CD4-positive, alpha-beta T cell treated with Interleukin-17A for 1 hour (primary cell): ENCODE measurements around the gene TTYH1.
A peak's percentile ranks its signal among the peaks of the same experiment; 100 is the strongest.
"Not testable (repeated sequence)": the region's sequence is repeated elsewhere in the genome, so short reads cannot be mapped to it uniquely, and the experiment has no call there.

Experiments
- DNase-seq: peaks from one replicate; pipeline ENCODE4 v3.0.0-alpha.2; 2020

TTYH1 gene

DNA sequence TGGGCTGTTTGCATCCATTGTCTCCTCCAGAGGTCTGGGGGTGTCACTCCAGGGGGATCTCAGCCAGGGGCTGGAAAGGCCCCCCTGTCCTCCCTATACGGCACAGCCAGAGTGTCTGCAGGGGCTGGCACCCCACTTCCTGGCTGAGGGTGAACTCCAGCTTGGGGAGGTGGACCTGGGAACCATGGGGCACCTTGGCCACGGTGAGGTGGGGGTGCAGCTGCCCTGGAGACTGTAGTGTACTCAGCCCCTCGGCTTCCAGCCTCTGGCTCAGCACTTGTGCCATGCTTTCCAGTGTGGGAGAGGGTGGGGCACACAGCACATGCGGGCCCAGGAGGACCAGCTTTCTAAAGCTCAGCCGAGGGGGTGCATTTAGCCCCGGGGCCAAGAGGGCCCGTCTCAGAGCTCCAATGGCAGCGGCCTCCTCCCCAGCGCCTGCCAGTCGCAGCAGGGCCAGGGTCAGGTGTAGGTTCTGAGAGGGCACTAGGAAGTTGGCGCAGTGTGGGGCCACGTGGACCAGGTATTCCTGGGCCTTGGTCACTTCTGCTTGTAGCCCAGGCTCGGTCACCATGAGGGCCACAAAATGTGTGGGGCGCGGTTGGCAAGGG is 46.9 kb downstream of the TTYH1 start:
- DNase-seq = no peak

DNA sequence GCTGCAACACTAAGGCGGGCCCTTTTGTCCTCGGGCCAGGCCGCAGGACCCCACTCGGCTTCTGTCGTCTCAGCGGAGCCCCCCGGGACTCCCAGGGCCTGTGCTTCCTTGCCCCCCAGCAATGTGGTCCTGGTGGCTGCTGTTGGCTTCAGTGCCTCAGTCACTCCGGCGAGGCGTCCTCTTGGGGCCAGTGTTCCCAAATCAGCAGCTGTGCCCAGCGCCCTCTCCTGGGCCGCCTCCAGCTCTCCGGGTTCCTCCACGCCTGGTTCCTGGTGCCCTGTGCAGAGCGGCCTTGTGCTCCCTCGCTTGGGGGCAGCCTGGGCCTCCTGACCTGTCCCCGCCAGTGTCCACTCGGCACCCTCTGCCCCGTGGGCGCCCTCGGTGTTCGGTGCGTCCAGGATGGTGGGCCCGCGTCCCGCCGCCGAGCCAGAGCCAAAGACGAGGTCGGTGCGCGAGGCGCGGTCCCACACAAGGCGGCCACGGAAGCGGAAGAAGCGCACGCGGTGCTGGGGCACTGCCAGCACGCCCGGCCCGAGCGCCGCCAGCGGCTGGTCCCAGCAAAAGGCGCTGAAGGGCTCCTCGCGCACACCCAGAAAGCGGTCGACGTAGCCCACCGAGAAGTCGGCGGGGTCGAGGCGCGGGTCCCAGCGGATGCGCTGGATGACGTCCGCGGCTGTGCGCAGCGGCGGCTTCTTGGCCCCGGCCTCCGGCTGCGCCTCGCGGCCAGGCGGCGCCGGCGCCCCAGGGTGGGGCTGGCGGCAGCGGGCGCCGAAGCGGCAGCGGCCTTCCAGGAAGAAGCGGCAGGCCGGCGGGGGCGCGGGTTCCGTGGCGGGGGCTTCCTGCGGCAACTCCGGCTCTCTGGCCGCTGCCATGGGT is 47.6 kb downstream of the TTYH1 start:
- DNase-seq = peak; percentile 71

DNA sequence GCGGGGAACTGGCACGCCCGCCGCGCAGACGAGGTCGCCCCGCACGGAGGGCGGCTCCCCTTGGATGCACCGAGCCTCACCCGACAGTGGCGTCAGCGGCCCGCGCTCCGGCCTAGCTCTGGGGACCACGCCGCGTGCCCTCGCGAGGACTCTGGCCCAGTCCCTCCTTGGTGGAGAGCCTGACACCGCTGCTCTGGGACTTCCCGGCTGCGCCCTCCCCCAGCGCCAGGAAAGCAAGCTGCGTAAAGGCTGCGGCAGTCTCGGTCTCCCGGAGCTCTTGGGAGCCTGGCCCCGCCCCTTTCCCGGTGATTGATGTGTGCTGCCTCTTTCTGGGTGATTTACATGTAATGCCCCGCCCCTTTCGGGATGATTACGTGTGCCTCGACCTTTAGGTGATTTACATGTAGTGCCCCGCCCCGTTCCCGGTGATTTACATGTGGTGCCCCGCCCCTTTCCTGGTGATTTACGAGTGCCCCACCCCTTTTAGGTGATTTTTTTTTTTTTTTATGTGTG is 48.3 kb downstream of the TTYH1 start, which contains the start of gene LENG9:
Gene LENG9 (minus strand): TSS at position 248 of the 513 bp plus-strand sequence. CDS start 252 bp downstream, outside the sequence.
- peak; percentile 97 for DNase-seq

DNA sequence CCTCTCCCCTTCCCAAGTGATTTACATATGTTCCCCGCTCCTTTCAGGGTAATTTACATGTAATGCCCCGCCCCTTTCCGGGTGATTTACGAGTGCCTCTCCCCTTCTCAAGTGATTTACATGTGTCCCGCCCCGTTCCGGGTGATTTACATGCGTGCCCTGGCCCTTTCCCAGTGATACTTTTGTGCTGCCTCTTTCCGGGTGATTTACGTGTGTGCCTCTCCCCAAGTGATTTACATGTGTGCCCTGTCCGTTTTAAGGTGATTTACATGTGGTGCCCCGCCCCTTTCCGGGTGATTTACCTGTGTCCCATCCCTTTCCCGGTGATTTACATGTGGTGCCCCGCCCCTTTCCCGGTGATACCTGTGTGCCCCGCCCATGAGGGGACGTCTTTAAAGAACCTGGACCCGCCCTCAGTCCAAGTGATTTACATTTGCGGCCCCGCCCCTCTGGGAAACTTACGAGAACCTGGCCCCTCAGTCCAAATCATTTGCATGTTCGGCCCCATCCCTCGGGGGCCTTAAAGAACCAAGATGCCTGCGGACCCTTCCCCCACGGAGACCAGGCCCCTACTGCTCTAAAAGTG is 48.9 kb downstream of the TTYH1 start:
- DNase-seq = peak; percentile 93

DNA sequence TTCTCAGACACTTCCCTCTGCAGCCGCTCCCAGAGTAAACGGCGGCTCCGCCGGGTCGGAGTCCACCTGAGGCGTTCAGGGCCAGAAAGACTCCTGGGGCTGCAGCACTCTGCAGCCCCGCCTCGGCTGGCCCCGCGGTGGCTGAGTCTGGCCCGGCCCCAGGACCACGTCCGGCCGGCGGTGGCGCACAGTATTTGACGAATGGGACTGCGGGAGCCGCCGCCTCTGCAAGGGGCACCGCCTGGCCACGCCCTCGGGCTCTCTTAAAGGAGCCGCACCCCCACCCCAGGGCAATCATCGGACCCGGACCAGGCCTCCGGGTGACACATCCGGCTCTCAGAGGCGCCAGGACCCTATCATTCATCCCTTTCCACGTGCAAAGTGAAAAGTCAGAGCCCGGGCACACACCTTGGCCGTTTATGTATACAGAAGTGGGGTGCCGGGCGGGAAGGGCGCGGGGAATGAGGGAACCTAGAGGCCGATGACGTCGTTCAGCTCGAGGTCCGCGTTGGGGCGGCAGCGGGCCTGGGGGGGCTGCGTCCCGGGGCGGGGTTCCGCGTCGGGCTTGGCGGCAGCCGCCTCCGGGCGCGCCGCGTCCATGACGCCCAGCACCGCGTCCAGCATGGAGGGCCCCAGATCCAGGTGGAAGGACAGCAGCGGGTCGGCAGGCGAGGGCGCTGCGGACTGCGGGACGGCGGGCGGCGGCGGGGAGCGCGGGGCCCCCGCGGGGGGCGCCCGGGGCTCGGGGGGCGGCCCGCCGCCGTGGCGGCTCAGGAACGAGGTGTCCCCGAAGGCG is 49.6 kb downstream of the TTYH1 start:
- peak; percentile 77 for DNase-seq

DNA sequence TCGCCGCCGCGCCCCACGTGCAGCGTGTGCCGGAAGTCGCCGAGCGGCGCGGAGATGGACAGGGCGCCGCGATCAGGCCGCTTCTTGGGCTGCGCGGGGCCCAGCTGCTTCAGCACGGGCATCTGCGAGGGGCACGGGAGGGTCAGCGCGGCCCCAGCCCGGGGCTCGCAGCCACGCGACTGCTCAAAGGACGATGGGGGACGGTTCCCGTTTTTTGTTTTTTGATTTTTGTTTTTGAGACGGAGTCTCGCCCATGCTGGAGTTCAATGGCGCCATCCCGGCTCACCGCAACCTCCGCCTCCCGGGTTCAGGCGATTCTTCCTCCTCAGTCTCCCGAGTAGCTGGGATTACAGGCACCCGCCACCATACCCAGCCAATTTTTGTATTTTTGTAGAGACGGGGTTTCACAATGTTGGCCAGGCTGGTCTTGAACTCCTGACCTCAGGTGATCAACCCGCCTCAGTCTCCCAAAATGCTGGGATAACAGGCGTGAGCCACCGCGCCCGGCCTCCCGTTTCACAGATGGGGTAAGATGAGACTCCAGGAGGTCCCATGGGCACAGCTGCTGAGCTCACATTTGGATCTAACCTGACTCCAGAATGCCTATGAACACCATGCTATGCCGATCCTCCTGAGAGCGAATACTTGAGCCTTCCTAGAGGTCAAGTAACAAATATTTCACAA is 50.3 kb downstream of the TTYH1 start:
- DNase-seq = no peak

DNA sequence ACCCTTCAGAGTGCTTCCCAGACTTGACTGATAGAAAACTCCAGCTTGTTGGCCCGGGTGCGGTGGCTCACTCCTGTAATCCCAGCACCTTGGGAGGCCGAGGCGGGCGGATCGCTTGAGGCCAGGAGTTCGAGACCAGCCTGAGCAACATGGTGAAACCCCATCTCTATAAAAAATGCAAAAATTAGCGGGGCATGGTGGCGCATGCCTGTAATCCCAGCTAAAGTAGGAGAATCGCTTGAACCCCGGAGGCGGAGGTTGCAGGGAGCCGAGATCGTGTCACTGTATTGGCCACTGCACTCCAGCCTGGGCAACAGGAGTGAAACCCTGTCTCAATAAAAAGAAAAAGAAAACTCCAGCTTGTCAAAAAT is 50.8 kb downstream of the TTYH1 start:
- DNase-seq = not testable (repeated sequence)

DNA sequence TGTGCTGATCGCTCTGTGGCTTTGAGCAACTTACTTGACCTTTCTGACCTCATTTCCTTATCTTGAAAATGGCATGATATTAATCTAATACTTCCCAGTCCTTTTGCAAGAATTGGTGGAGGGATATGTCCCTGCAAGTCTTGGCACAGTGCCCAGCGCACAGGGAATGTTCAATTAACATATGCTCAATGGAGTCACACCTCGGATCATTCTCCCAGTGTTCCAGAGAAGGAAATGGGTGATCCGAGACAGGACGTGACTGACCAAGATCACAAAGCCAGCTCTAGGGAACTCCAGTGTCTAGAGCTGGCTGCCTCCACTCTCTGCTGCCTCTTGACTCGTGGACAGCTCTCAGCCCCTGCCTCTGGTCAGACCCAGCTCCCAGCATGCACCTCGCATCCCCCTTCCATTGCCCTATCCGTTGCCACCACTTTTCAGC is 54.3 kb downstream of the TTYH1 start:
- DNase-seq = no peak

DNA sequence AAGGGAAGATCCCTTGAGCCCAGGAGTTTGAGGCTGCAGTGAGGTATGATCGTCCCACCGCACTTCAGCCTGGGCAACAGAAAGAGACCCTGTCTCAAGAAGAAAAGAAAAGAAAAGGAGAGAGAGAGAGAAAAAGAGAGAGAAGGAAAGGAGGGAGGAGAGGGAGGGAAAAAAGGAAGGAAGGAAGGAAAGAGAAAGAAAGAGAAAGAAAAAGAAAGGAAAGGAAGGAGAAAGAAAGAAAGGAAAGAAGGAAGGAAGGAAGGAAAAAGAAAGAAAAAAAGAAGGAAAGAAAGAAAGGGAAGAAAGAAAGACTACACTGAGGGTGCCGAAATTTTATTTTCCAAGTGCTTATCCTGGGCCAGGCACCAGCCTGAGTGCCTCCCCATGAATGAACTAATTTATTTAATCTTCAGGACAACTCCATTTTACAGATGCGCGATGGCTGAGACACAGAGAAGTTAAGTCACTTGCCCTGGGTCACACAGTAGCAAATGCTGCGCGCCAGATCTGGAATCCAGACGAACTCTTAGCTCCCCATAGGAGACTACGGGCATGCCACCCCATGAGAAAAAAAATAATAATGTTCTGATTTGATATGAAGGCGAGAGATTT is 55.1 kb downstream of the TTYH1 start:
- no peak for DNase-seq

DNA sequence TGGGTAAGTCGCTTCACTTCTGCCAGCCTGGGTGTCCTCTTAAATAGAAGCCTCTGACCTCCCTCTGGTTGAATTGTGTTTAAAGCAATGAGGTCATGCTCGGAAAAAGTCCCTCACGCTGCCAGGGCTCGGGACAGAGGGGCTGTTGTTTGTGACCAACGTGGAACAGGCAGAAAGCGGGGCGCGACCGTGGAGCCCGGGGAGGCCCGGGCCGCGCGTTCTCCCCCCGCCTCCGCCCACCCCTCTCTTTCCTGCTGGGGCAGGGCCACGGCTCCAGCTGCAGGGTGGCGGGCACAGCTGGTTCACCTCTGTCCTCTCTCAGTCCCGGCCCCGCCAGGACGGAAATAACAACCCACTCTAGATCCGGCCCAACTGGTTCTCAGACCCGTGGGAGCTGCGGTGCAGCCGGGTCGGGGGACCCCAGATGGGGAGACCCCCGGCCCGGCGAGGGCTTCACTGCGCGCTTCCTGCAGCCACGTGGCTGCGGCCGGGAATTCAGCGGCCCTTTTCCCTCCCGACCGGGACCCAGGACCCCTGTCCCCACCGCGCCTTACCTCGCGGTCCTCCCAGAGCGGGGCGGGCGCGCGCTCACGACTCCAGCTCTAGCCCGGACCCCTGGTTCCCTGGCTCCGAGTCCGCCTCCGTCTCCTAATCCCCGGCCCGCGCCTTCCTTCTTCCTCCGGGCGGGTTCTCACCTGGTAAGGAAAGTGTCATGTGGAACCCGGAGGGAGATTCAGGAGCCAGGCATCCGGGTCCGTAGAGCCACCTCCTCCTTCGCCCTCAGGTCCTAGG is 55.9 kb downstream of the TTYH1 start:
- no peak for DNase-seq

DNA sequence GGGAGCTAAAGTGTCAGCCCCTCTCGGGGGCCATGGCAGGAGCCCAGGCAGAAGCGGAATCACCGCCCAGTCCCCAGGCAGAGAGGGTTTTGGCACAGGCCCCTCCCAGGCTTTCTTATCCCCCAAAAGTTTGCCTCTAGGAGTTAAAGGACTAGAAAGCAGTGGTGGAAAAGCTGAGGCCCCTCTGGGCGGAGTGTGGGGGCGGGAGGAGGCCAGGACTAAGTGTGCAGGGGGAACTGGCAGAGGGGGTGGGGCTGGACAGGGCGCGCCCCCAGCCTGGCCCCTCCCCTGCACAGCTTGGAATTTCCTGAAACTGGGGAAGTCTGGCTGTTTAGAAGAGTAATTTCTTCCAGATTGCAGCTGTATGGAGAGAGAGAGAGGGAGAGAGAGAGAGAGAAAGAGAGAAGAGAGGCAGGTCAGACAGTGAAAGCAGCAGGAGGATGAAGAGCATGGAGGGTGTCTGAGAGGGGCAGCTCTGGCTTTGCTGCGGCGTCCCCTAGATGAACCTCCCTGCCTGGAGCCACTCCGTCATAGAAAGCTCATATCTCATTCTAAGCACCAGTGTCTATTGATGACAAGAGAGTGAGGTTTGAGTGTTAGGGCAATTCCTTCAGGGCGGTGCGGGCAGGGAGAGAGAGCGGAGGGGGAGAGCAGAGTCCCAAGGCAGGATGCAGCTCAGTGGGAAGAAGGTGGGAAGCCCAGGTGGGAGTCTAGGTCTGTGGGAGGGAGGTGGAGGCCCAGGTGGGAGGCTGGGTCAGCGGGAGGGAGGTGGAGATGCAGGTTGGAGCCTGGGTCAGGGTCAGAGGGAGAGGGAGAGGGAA is 58.0 kb downstream of the TTYH1 start, which contains the start of gene CDC42EP5:
Gene CDC42EP5 (minus strand): TSS at position 226 of the 821 bp plus-strand sequence. CDS start 7,749 bp downstream, outside the sequence.
- DNase-seq = no peak

DNA sequence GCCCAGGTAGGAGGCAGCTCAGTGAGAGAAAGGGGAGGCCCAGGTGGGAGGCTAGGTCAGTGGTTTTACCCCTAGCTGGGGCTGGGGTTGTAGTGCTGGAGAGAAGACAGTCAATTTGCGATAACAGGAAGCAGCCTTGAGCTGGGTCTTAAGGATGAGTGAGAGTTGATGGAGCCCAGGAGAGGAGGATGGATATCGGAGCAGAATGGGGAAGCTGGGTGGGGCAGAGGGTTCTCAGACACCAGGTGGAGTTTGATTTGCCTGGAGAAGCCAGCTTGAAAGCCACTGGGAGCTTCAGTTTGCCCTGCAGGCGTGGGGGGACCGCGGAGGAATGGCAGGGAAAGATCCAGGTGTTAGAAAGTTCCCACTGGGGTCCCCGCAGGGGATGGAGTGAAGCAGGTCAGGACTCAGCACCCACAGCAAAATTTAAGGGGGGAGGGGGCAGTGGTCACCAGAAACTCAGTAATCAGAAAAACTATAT is 58.7 kb downstream of the TTYH1 start:
- no peak for DNase-seq

DNA sequence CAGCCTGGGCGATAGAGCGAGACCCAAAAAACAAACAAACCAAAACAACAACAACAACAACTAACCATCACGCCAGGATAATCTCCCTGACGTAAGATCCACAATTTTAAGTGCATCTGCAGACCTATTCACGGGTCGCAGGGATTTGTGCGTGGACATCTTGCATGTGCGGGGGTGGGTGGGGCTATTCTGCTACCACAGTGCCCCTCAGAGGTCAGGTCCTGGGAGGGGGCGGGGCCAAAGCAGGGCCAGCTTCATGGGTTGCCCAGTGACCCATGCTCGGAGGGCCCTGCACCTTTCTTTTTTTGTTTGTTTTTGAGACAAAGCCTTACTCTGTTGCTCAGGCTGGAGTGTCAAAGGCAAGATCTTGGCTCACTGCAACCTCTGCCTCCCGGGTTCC is 60.4 kb downstream of the TTYH1 start:
- no peak for DNase-seq

DNA sequence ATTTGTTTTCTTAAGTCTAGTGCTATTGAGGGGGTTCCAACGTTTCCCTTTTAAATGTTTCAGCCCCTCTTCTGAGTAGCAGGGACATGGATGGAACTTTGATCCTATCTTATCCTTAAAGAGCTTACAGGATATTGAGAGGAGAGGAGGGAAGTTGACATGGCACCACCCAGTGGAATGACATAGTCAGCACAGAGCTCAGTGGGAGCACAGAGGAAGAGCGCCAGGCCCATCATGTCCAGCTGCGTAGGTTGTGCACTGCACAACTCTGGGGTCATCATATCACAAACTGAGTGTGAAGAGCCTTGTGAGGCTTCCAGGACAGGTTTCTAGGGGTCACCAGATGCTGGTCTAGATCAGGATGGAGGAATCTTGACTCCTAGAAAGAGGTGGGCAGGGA is 62.4 kb downstream of the TTYH1 start:
- DNase-seq = no peak

DNA sequence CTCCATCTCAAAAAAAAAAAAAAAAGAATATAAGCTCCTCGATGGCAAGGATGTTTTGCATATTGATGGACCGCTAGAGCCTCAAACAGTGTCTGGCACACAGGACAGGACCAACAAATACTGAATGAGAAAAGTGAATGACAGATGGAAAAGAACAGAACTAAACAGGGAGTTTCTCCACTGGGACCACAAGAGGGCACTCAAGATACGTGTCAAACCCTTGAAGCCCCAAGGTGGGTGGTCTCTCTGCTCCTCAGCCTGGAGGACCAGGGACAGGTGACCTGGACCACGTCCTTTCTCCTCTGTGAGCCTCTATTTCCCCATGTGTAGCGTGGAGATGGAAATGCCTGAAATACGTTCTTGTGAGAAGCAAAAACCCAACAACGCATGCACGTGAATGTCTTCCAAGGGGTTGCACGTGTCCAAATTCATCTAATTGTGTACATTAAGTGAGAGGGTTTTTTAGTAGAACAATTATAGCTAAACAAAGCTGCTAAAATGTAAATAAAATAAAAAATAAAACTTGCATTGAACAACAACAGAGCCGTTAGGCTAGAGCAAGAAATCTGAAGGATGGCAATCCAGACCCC is 63.5 kb downstream of the TTYH1 start:
- DNase-seq = peak; percentile 42

DNA sequence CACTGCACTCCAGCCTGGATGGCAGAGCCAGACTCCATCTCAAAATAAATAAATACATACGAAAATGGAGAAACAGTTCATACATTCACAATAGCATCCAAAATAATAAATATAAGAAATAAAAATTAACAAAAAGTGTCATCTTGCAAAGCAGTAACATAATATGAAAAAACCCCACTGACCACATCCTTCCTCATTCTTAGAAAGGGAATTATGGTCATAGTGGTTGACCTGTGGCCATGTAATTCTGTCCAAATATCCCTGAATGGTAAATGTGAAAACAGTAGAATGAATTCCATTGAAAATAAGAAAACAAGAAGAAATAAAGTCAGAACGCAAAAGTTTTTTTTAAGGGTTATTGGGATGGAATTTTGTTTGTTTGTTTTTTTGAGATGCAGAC is 64.8 kb downstream of the TTYH1 start:
- no peak for DNase-seq

DNA sequence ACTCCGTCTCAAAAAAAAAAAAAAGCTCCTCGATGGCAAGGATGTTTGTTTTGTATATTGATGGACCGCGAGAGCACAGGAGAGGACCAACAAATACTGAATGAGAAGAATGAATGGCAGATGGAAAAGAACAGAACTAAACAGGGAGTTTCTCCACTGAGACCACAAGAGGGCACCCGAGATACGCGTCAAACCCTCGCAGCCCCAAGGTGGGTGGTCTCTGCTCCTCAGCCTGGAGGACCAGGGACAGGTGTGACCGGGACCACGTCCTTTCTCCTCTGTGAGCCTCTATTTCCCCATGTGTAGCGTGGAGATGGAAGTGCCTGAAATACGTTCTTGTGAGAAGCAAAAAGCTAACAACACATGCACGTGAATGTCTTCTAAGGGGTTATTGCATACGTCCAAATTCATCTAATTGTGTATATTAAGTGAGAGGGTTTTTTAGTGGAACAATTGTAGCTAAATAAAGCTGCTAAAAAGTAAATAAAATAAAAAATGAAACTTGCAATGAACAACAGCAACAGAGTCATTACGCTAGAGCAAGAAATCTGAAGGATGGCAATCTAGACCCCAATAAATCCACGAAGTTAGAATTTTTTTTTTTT is 66.2 kb downstream of the TTYH1 start:
- DNase-seq = peak; percentile 49

DNA sequence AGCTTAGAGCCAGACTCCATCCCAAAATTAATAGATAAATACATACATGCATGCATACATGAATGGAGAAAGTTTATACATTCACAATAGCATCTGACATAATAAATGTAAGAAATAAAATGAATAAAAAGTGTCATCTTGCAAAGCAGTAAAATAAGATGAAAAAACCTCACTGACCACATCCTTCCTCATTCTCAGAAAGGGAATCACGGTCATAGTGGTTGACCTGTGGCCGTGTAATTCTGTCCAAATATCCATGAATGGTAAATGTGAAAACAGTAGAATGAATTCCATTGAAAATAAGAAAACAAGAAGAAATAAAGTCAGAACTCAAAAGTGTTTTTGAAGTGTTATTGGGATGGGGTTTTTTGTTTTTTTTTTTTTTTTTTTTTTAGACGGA is 67.6 kb downstream of the TTYH1 start:
- DNase-seq = no peak

DNA sequence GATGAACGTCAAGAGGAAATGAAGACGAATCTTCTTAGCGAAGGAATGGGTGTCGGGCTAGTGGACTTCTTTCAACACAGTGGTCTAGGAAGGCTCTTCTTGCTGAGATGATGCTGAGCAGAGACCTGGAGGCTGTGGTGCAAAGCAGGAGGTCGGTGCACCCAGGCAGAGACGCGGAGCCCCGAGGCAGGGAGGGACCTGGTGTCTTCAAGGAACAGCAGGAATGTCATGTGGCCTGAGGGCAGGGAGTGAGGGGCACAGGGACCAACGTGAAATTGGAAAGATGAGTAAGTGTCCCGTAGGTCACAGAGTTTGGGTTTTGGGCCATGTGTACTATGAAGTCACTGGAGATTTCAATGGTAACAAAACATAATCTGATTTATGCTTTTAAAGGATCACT is 69.2 kb downstream of the TTYH1 start:
- no peak for DNase-seq
